GM10248 (cell line): ENCODE measurements around the gene CELA1.
A peak's percentile ranks its signal among the peaks of the same experiment; 100 is the strongest.

ENCODE experiments used
- CTCF ChIA-PET: fragments of 300-600 bp; sonication (Branson Sonifier 250); formaldehyde crosslinking; extraction: SDS; loops from one replicate; lab custom pipeline; 2021; ENCODE audit warnings: antibody characterized with exemption; lab: Yijun Ruan, JAX
- POLR2A ChIA-PET: fragments of 350-650 bp; sonication (Branson Sonifier 250); formaldehyde crosslinking; extraction: SDS; loops from one replicate; lab custom pipeline; 2020; ENCODE audit warnings: antibody characterized with exemption; lab: Yijun Ruan, JAX
- DNase-seq: peaks from one replicate; pipeline ENCODE4 v3.0.0; 2012; ENCODE audit errors: extremely low spot score
- TF ChIP-seq, protein P1 (sequence below): IDR thresholded peaks from 2 replicates; pipeline ENCODE4 v1.5.1; 2012; ENCODE audit warnings: mild to moderate bottlenecking, low read depth; ENCODE audit errors: extremely low read depth, missing control alignments, control extremely low read depth

CELA1 gene

GRCh38 chr12:51329742-51330141 is 16.7 kb downstream of the CELA1 start:
- CTCF ChIA-PET, result interaction anchor here (0.9 to 4.8 kb wide), 3 partner anchors 9 to 51 kb away, joined by 3 to 41 read pairs (median 3); no protein-coding TSS in a partner anchor
- POLR2A ChIA-PET, result no interaction called here
- TF ChIP-seq, protein P1, sequence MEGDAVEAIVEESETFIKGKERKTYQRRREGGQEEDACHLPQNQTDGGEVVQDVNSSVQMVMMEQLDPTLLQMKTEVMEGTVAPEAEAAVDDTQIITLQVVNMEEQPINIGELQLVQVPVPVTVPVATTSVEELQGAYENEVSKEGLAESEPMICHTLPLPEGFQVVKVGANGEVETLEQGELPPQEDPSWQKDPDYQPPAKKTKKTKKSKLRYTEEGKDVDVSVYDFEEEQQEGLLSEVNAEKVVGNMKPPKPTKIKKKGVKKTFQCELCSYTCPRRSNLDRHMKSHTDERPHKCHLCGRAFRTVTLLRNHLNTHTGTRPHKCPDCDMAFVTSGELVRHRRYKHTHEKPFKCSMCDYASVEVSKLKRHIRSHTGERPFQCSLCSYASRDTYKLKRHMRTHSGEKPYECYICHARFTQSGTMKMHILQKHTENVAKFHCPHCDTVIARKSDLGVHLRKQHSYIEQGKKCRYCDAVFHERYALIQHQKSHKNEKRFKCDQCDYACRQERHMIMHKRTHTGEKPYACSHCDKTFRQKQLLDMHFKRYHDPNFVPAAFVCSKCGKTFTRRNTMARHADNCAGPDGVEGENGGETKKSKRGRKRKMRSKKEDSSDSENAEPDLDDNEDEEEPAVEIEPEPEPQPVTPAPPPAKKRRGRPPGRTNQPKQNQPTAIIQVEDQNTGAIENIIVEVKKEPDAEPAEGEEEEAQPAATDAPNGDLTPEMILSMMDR, result no peak
- no peak for DNase-seq

GRCh38 chr12:51328587-51328986 is 17.9 kb downstream of the CELA1 start:
- ChIA-PET POLR2A (no interaction called here), CTCF (interaction anchor here (4.8 kb wide), 1 partner anchor 12 kb away, joined by 48 read pairs; no protein-coding TSS in a partner anchor)

GRCh38 chr12:51326698-51327439 is 19.6 kb downstream of the CELA1 start:
- TF ChIP-seq, protein P1, result no peak
- ChIA-PET POLR2A (no interaction called here), CTCF (interaction anchor here (0.9 to 4.8 kb wide), 4 partner anchors 9 to 24 kb away, joined by 3 to 48 read pairs (median 4); no protein-coding TSS in a partner anchor)
- DNase-seq, result peak; percentile 68

More at GRCh38 chr12:51328587-51328986, 17.9 kb downstream of the CELA1 start:
- no peak for DNase-seq
- TF ChIP-seq, protein P1, result no peak

DNA sequence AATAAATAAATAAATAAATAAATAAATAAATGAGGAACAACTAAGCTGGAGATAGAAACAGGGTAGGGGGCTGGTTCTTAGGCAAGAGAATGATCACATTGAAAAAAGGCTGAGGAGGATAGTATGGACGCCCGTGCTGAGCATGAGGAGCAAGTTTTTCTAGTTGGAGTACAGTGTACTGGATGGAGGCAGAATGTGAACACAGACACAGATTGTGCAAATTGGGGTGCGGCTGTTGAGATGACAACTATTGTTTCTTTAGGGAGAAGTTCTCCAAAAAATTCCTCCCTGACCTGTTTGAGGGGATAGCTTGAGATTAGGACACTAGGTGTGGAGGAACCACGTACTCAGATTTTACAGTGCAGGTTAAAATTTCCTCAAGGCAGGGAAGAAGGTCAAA is 21.5 kb downstream of the CELA1 start:
- TF ChIP-seq, protein P1, result no peak
- ChIA-PET POLR2A (no interaction called here), CTCF (interaction anchor here (4.8 kb wide), 1 partner anchor 16 kb away, joined by 48 read pairs; no protein-coding TSS in a partner anchor)
- no peak for DNase-seq

DNA sequence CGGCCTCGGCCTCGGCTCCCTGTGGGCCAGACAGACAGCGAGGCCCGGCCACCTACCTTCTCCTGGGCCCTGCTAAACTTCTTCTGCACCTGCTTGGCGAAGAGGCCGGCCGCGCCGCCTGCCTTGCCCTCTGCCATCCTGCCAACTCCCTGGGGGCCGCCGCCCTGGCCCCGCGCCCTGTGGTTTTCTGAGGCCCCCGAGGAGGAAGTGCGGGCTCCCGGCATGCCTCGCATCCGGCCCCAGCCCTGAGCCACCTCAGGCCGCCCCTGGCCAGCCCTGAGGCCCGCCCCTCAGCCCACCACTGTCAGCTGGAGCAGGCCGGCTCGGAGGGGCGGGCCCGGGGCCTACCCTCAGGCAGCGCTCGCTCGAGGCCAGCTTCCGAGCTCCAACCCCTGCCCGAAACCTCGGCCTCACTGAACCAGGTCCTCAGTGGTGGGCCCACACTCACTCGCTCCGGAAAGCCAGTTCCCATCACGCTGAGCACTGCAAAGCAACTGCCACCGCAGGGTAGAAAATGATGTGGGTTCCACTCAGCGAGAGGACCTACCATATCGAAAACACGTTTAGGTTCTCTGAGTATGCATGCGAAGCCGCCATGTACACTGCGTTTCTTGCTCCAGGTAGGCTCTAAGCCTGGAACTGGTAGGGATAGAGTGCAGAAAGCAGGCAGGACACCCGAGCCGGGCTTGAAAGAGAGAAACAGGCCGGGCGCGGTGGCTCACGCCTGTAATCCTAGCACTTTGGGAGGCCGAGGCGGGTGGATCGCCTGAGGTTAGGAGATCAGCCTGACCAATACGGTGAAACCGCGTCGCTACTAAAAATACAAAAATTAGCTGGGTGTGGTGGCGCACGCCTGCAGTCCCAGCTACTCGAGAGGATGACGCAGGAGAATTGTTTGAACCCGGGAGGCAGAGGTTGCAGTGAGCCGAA is 22.2 kb downstream of the CELA1 start, which contains the start of gene BIN2:
TSS of gene BIN2 (minus strand) at position 209 of the 930 bp plus-strand sequence. CDS start at position 137, 72 bp downstream.
- DNase-seq, result peak; percentile 86
- ChIA-PET POLR2A (no interaction called here), CTCF (interaction anchor here (4.8 to 8.4 kb wide), 2 partner anchors 16 kb away, joined by 48 to 54 read pairs; no protein-coding TSS in a partner anchor)
- TF ChIP-seq, protein P1, result no peak
